PC-3 (cell line): ENCODE results near the gene VIPR2.

ENCODE experiments used
- CTCF ChIP-seq: fragments of 300-600 bp; sonication (generic); conservative IDR thresholded peaks from 2 replicates; pipeline ENCODE4 v1.5.1; 2017; ENCODE audit warnings: antibody characterized with exemption, low read depth, mild to moderate bottlenecking, low read length
- EZH2 ChIP-seq: fragments of 300-600 bp; sonication (generic); IDR thresholded peaks from one replicate; pipeline ENCODE4 v1.6.1; 2017; ENCODE audit warnings: antibody characterized with exemption, mild to moderate bottlenecking, low read length; ENCODE audit not compliant: unreplicated experiment

GRCh38 chr7:159031750-159032149, 112.9 kb downstream of the VIPR2 start:
- no peak for TF ChIP-seq CTCF
- no peak for TF ChIP-seq EZH2
